ENCODE data around the gene KYAT1. TPM values are rescaled to one million over a fixed set of nuclear protein-coding genes. Genes with fewer than 3 reads are reported as not detected.

KYAT1 gene
- total RNA-seq, 1 experiment from 2014 or later = 14.6 TPM

DNA sequence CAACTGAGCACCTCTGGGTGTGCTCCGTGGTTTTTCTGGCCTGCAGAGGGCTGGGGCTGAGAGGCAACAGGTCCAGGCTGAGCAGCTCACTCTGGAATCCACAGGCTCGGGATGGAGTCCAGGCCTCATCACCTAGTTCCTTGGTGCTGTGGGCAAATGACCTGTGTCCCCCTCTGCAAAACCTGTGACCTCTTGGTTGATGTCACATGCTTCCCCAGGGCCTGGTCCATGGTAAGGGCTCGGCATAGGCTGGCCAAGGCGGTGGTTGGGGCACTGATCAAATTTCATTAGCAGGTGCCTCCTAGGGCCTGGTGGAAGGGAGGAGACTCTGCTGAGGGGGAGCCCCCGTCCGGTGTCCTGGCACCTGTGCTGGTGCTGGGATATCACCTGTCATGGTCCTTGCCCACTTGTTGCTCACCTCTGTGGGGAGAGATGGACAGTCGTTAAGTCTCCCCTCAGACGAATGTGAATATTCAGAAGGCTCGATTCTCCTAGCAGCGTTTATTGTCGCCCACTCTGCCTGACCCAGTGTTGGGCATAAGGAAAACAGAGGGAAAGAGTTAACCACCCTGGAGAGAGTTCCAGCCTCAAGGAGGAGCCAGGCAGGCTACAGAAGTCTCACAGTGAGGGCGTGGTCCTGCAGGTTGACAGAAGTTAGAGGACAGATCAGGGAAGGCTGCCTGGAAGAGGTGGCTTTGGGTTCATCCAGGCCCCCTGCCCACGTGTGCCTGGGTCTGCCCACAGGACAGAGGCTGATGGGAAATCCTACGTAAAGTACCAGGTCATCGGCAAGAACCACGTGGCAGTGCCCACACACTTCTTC lies 60.0 kb downstream of the KYAT1 start:
- H3T11ph ChIP-seq (ENCODE audit: low read length) = no peak overlapping the region
- no peaks in the 10 kb centered on the region for H4K20me1 ChIP-seq (ENCODE audit: control insufficient read depth, insufficient read depth, insufficient read length)
- no peak overlapping the region for H3K4me3 Mint-ChIP-seq
- no peak overlapping the region for H2BK20ac ChIP-seq (ENCODE audit: low read depth, low read length, poor library complexity, severe bottlenecking)
- H2BK120ac ChIP-seq (ENCODE audit: low read depth, low read length, poor library complexity, severe bottlenecking) = no peak overlapping the region
- H3K18ac ChIP-seq (ENCODE audit: insufficient read length, low read depth, low read length) = no peak overlapping the region
- no peak overlapping the region for H3K27ac ChIP-seq (ENCODE audit: insufficient read length, low read depth, low read length)
- H4K5ac ChIP-seq (ENCODE audit: insufficient read length, low read depth, low read length) = no peak overlapping the region
- no peak overlapping the region for H2AK5ac ChIP-seq (ENCODE audit: insufficient read length, low read length)
- WGBS (ENCODE audit: extremely low coverage, insufficient read length, low lambda C conversion rate) = no CpG with 5 or more reads among the region's 16 CpGs
- TF ChIP-seq, protein P1, sequence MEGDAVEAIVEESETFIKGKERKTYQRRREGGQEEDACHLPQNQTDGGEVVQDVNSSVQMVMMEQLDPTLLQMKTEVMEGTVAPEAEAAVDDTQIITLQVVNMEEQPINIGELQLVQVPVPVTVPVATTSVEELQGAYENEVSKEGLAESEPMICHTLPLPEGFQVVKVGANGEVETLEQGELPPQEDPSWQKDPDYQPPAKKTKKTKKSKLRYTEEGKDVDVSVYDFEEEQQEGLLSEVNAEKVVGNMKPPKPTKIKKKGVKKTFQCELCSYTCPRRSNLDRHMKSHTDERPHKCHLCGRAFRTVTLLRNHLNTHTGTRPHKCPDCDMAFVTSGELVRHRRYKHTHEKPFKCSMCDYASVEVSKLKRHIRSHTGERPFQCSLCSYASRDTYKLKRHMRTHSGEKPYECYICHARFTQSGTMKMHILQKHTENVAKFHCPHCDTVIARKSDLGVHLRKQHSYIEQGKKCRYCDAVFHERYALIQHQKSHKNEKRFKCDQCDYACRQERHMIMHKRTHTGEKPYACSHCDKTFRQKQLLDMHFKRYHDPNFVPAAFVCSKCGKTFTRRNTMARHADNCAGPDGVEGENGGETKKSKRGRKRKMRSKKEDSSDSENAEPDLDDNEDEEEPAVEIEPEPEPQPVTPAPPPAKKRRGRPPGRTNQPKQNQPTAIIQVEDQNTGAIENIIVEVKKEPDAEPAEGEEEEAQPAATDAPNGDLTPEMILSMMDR (conservative IDR thresholded peaks at IDR 0.05) = no peak
- H3K27me3 ChIP-seq (ENCODE audit: insufficient read depth, low read length) = no peaks in the 10 kb centered on the region
- H2AFZ ChIP-seq (ENCODE audit: low read length) = no peak overlapping the region
- no peak overlapping the region for H3K23ac ChIP-seq (ENCODE audit: insufficient read length, low read depth, low read length)
- H3K36me3 Mint-ChIP-seq (ENCODE audit: insufficient read depth in 1 of 3, low read depth in 3 of 3) = peaks cover 22 to 58% (median 55%) of the 10 kb centered on the region in 3 experiments; a peak in 6 of 7 replicates
- no peaks in the 10 kb centered on the region for H3K4me1 ChIP-seq (ENCODE audit: insufficient read depth, low read length)
- no peak overlapping the region for H3K4ac ChIP-seq (ENCODE audit: low read depth, low read length)
- peak overlapping the region in 2 of 3 experiments; percentile 7 to 73; a peak in 1 of 7 replicates for H3K27ac Mint-ChIP-seq
- no peak overlapping the region for H4K91ac ChIP-seq (ENCODE audit: insufficient read length, low read depth, low read length)
- no peak for DNase-seq
- no peak overlapping the region for H3K4me2 ChIP-seq (ENCODE audit: insufficient read depth, insufficient read length, low read length)
- peaks cover 11% of the 10 kb centered on the region for H3K23me2 ChIP-seq (ENCODE audit: insufficient read length, low read depth, low read length, poor library complexity, severe bottlenecking)
- no peaks in the 10 kb centered on the region for H3K79me2 ChIP-seq (ENCODE audit: insufficient read depth, low read length)
- no peaks in the 10 kb centered on the region for H3K9me3 ChIP-seq (ENCODE audit: control insufficient read depth, low read depth, low read length)
- no peak overlapping the region for H3K14ac ChIP-seq (ENCODE audit: insufficient read depth, low read length)
- H3K9ac ChIP-seq (ENCODE audit: extremely low read depth, insufficient read length, low read length) = no peak overlapping the region
- H2BK15ac ChIP-seq (ENCODE audit: low read depth, low read length) = no peak overlapping the region
- H3K27me3 Mint-ChIP-seq (ENCODE audit: low read depth) = no peaks in the 10 kb centered on the region; the same call in none of the 2 replicates
- no peaks in the 10 kb centered on the region for H3K9me3 Mint-ChIP-seq
- H3K56ac ChIP-seq (ENCODE audit: insufficient read length, low read depth, low read length) = no peak overlapping the region
- H2BK5ac ChIP-seq (ENCODE audit: insufficient read length, low read length) = no peak overlapping the region
- no peaks in the 10 kb centered on the region for H3K79me1 ChIP-seq (ENCODE audit: insufficient read depth, low read depth, low read length, poor library complexity, severe bottlenecking)
- no peak overlapping the region for H2BK12ac ChIP-seq (ENCODE audit: insufficient read length, low read depth, low read length)
- no peak overlapping the region for H4K8ac ChIP-seq (replicated peaks; ENCODE audit: insufficient read length, low read depth, low read length)
- H3K4me1 Mint-ChIP-seq = peaks cover 11 to 12% of the 10 kb centered on the region in 2 experiments
